Ovary (tissue), 3 donors: ENCODE data around the gene CDC14A.

ENCODE experiments used
- CTCF ChIP-seq, 3 donors: fragments of 450-650 bp in 2 of 3; fragments of 200-600 bp in 1 of 3; IDR thresholded peaks; one replicate each; pipeline versions ENCODE4 v1.5.1 to v1.8.0; 2016 to 2022; ENCODE audit warnings: antibody characterized with exemption in 3 of 3, mild to moderate bottlenecking in 1 of 3
- EP300 ChIP-seq: sonication (generic); formaldehyde crosslinking; IDR thresholded peaks from one replicate; pipeline ENCODE4 v1.6.1; 2017; ENCODE audit warnings: antibody characterized with exemption
- POLR2A ChIP-seq: fragments of 450-650 bp; IDR thresholded peaks from one replicate; pipeline ENCODE4 v1.6.1; 2017; ENCODE audit warnings: antibody characterized with exemption, mild to moderate bottlenecking, moderate library complexity
- donor health status: DM: no; HTN: no; CAD: no.

GRCh38 chr1:100322436-100323211, 29.7 kb upstream of the CDC14A start:
- TF ChIP-seq CTCF (IDR thresholded peaks at IDR 0.05), result no peak
- no peak for TF ChIP-seq EP300
- no peak for TF ChIP-seq POLR2A
